Uterus (tissue), 2 donors: ENCODE results near the gene BRD3.

ENCODE experiments used
- POLR2A ChIP-seq, 2 donors: fragments of 450-650 bp; IDR thresholded peaks; one replicate each; pipeline ENCODE4 v1.6.1; 2016; ENCODE audit warnings: antibody characterized with exemption in 2 of 2, mild to moderate bottlenecking in 1 of 2, moderate library complexity in 1 of 2
- TF ChIP-seq, protein P1 (sequence below), 4 experiments: fragments of 200-600 bp in 2 of 4; fragments of 450-650 bp in 2 of 4; sonication (generic) in 2 of 4; IDR thresholded peaks; one replicate each; pipeline ENCODE4 v1.5.1; 2016 to 2019; ENCODE audit warnings: antibody characterized with exemption in 4 of 4, mild to moderate bottlenecking in 2 of 4, moderate library complexity in 1 of 4

DNA sequence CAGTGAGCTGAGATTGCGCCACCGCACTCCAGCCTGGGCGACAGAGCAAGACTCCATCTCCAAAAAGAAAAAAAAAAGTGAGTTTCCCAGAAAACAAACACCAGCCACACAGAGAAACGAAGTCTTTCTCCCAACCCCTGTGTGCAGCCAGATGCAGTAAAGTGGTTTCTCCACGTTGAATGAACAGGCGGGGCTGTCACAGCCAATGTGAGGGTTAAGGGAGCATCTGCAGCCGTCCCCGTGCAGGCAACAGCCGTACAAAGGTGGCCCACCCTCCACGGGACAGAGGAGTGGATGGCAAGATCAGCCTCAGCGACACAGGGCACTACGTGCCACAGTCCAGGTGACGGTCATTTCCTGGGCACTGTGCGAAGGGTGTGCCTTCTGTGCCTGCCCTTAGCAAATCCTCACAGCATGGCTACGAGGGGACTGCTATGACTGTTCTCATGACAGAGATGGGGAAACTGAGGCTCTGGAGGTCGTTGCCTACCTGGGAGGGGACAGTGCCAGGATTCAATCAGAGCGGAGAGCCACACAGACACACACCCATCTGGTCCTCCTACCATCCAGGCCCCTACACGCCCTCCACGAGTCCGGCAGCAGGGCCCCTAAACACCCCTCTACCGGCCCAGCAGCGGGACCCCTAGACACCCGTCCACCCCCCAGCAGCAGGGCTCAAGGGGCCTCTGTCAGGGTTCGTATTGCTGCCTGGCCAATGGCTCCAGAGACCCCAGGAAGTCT, 78.0 kb downstream of the BRD3 start:
- TF ChIP-seq, protein P1, sequence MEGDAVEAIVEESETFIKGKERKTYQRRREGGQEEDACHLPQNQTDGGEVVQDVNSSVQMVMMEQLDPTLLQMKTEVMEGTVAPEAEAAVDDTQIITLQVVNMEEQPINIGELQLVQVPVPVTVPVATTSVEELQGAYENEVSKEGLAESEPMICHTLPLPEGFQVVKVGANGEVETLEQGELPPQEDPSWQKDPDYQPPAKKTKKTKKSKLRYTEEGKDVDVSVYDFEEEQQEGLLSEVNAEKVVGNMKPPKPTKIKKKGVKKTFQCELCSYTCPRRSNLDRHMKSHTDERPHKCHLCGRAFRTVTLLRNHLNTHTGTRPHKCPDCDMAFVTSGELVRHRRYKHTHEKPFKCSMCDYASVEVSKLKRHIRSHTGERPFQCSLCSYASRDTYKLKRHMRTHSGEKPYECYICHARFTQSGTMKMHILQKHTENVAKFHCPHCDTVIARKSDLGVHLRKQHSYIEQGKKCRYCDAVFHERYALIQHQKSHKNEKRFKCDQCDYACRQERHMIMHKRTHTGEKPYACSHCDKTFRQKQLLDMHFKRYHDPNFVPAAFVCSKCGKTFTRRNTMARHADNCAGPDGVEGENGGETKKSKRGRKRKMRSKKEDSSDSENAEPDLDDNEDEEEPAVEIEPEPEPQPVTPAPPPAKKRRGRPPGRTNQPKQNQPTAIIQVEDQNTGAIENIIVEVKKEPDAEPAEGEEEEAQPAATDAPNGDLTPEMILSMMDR (IDR thresholded peaks at IDR 0.05): no peak
- TF ChIP-seq POLR2A (IDR thresholded peaks at IDR 0.05): no peak
